HEK293T (cell line): ENCODE measurements around the gene KCNE3.

Source experiments
- BHLHE40 ChIP-seq: fragments of 450-650 bp; IDR thresholded peaks from 2 replicates; pipeline ENCODE4 v1.6.1; 2016; ENCODE audit warnings: mild to moderate bottlenecking, moderate library complexity, borderline replicate concordance
- FOXK2 ChIP-seq: fragments of 450-650 bp; IDR thresholded peaks from 2 replicates; pipeline ENCODE4 v1.6.1; 2016; ENCODE audit warnings: mild to moderate bottlenecking
- FOXM1 ChIP-seq: fragments of 450-650 bp; IDR thresholded peaks from 2 replicates; pipeline ENCODE4 v1.6.1; 2017; ENCODE audit warnings: mild to moderate bottlenecking, borderline replicate concordance
- SUZ12 ChIP-seq: fragments of 450-650 bp; IDR thresholded peaks from 2 replicates; pipeline ENCODE4 v1.6.1; 2016; ENCODE audit warnings: mild to moderate bottlenecking
- TF ChIP-seq, protein P1 (sequence below): fragments of 450-650 bp; IDR thresholded peaks from 2 replicates; pipeline ENCODE4 v1.6.1; 2016

DNA sequence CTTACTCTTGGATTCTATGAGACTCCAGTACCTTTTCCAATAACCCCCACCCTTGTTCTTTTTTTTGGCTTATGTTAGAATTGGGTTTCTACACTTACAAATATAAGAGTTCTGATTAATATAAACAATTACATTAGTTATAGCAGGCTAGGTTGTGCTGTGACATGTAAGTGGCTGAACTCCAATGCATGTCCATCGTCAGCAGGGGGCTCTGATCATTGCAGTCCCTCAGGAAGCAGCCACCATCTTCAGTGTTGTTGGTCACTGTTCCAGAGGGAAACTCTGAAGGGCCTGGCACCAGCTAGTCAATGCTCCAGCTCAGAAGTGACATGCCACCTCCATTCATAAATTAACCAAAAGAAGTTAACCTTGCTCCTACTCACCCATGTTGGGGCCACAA, 20.5 kb upstream of the KCNE3 start:
- TF ChIP-seq FOXK2 (no peak), FOXM1 (no peak), BHLHE40 (no peak), SUZ12 (no peak)
- TF ChIP-seq, protein P1, sequence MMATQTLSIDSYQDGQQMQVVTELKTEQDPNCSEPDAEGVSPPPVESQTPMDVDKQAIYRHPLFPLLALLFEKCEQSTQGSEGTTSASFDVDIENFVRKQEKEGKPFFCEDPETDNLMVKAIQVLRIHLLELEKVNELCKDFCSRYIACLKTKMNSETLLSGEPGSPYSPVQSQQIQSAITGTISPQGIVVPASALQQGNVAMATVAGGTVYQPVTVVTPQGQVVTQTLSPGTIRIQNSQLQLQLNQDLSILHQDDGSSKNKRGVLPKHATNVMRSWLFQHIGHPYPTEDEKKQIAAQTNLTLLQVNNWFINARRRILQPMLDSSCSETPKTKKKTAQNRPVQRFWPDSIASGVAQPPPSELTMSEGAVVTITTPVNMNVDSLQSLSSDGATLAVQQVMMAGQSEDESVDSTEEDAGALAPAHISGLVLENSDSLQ: no peak
